Measurements from ENCODE around the gene ATF7IP2. TPM values are rescaled to one million over a fixed set of nuclear protein-coding genes. Genes with fewer than 3 reads are reported as not detected.
"Not testable (repeated sequence)": the region's sequence is repeated elsewhere in the genome, so short reads cannot be mapped to it uniquely, and the experiment has no call there.

The ATF7IP2 gene
- total and polyA plus RNA-seq, 5 donors, result 27.3 to 43.2 (median 29.3) TPM

DNA sequence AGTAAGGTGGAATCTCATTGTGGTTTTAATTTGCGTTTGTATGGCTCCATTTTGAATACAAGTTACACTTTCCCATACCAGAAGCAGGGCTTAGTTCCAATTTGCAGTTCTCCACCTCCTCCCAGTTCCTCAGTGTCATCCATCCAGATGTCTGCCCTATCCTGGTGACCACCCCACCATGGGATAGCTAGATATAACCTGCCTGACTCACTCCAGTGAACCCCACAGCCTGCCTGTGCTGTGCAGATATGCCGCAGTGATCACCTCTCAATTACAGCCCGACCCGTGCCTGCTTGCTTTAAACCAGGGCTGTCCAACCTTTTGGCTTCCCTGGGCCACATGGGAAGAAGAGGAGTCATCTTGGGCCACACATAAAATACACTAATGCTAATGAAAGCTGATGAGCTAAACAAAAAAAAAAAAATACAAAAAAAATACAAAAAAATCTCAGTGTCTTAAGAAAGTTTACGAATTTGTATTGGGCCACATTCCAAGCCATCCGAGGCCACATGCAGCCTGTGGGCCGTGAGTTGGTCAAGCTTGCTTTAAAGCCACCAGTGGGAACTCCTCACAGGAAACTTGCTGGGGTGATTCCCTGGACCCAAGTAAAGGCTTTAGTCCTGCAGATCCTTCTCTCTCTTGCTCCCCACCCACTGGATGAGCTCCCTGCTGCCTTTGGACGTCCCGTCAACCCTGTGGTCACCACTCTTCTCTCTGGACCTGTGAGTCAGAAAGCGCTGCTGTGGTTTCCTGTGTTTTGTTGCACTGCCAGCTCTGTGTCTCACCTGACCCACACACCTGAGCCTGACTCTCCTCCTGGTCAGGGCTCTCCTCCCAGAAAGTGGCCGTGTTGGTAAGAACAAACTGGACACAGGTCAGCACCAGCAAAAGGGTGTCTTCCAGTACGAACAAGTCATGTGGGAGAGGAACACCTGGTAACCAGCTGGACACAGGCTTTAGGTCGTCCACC, 111.6 kb downstream of the ATF7IP2 start:
- no peak for ATAC-seq
- intact Hi-C loops (cut with DNase I), result no loop called here

DNA sequence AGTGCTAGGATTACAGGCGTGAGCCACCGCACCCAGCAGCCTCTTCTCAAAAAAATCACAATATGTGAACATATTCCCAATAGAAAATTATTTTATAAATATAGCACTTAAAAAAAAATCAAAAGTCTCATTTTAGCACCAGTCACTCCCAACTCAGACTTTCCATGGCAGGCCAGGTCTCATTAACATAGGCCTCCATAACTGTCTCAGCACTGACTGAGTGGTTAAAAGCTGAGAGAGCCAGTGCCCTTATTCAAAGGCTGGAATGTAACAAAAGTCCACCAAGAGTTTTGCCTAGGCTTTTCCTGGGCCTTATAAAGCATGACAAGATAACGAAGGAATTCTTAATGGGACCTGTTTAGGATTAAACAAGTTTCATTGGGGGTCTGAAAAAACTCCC, 114.7 kb downstream of the ATF7IP2 start:
- H3K4me3 ChIP-seq (ENCODE audit: low read length), result no peak overlapping the region
- no peak overlapping the region for H3K27ac ChIP-seq (ENCODE audit: low read length)
- ATAC-seq (no peak), DNase-seq (no peak)
- no peaks in the 10 kb centered on the region for H3K9me3 ChIP-seq (ENCODE audit: control insufficient read depth, low read length)
- H3K4me1 ChIP-seq (ENCODE audit: control insufficient read depth, insufficient read depth, low read length), result no peaks in the 10 kb centered on the region
- WGBS, result 99% methylated on average over 3 of the region's 3 CpGs
- H3K27me3 ChIP-seq (ENCODE audit: control insufficient read depth, insufficient read depth), result no peaks in the 10 kb centered on the region
- intact Hi-C loops (cut with DNase I), result loop anchor here in 2 of 4 donors (5.0 kb wide), 1 partner anchor 183 kb away; no protein-coding TSS in a partner anchor

More for the DNA sequence above, 111.6 kb downstream of the ATF7IP2 start:
- no peak for DNase-seq
- WGBS, result 91% methylated on average over 13 of the region's 13 CpGs
- Histone ChIP-seq H3K27ac (ENCODE audit: low read length) (no peak overlapping the region), H3K27me3 (ENCODE audit: control insufficient read depth, insufficient read depth) (no peaks in the 10 kb centered on the region), H3K4me3 (ENCODE audit: low read length) (no peak overlapping the region), H3K4me1 (ENCODE audit: control insufficient read depth, insufficient read depth, low read length) (no peaks in the 10 kb centered on the region), H3K9me3 (ENCODE audit: control insufficient read depth, low read length) (no peaks in the 10 kb centered on the region)

GRCh38 chr16:10501016-10501607, 115.3 kb downstream of the ATF7IP2 start:
- ATAC-seq, result no peak

DNA sequence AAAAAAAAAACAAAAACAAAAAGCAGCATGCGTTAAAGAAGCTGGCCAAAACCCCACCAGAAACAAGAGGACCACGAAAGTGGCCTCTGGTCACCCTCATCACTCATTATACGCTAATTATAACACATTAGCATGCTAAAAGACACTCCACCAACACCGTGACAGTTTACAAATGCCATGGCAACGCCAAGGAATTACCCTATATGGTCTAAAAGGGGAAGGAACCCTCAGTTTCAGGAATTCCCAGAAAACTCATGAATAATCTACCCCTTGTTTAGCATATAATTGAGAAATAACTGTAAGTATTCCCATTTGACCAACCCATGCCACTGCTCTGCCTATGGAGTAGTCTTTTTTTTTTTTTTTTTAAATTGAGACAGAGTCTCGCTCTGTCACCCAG, 116.9 kb downstream of the ATF7IP2 start:
- H3K27me3 ChIP-seq (ENCODE audit: control insufficient read depth, insufficient read depth), result no peaks in the 10 kb centered on the region
- intact Hi-C loops (cut with DNase I), result loop anchor here in 2 of 4 donors (5.0 kb wide), 1 partner anchor 185 kb away; no protein-coding TSS in a partner anchor
- no peak overlapping the region for H3K27ac ChIP-seq (ENCODE audit: low read length)
- no peak overlapping the region for H3K4me3 ChIP-seq (ENCODE audit: low read length)
- no peaks in the 10 kb centered on the region for H3K4me1 ChIP-seq (ENCODE audit: control insufficient read depth, insufficient read depth, low read length)
- DNase-seq (no peak), ATAC-seq (no peak)
- 94% methylated on average over 6 of the region's 6 CpGs for WGBS
- no peaks in the 10 kb centered on the region for H3K9me3 ChIP-seq (ENCODE audit: control insufficient read depth, low read length)

More at GRCh38 chr16:10501016-10501607, 115.3 kb downstream of the ATF7IP2 start:
- 97% methylated on average over 2 of the region's 2 CpGs for WGBS
- Histone ChIP-seq H3K9me3 (ENCODE audit: control insufficient read depth, low read length) (no peaks in the 10 kb centered on the region), H3K27me3 (ENCODE audit: control insufficient read depth, insufficient read depth) (no peaks in the 10 kb centered on the region), H3K4me3 (ENCODE audit: low read length) (no peak overlapping the region), H3K4me1 (ENCODE audit: control insufficient read depth, insufficient read depth, low read length) (no peaks in the 10 kb centered on the region), H3K27ac (ENCODE audit: low read length) (no peak overlapping the region)
- intact Hi-C loops (cut with DNase I), result loop anchor here in 2 of 4 donors (5.0 kb wide), 1 partner anchor 184 kb away; no protein-coding TSS in a partner anchor
- no peak for DNase-seq

DNA sequence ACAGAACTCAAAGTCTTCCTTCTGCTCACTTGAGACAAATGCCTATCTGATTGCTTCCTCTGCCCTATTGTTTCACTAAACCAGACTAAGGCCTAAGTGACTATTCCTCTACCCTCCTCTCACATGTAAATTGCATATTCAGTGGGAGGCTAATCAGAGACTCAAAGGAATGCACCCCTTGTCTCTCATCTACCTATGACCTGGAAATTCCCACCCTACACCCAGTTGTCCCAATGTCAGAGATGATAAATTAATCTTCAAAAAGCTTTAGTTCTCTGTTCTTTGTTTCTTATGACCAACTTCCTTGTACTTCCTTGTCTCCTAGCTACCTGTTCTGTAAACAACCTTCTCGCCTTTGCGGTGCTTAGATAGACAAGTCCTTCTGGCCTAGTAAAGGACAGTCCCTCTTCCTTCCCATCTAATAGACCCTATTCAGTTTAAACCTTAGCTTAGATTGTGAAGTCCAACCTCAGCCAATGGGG, 118.6 kb downstream of the ATF7IP2 start:
- intact Hi-C loops (cut with DNase I), result loop anchor here in 2 of 4 donors (5.0 kb wide), 1 partner anchor 187 kb away; no protein-coding TSS in a partner anchor
- Histone ChIP-seq H3K4me3 (ENCODE audit: low read length) (no peak overlapping the region), H3K27me3 (ENCODE audit: control insufficient read depth, insufficient read depth) (no peaks in the 10 kb centered on the region), H3K9me3 (ENCODE audit: control insufficient read depth, low read length) (no peaks in the 10 kb centered on the region), H3K27ac (ENCODE audit: low read length) (no peak overlapping the region), H3K4me1 (ENCODE audit: control insufficient read depth, insufficient read depth, low read length) (no peaks in the 10 kb centered on the region)
- ATAC-seq (peak in 1 of 2 donors; percentile 60), DNase-seq (no peak)
- 72% methylated on average over 2 of the region's 2 CpGs for WGBS

GRCh38 chr16:10505286-10505685, 119.4 kb downstream of the ATF7IP2 start:
- intact Hi-C loops (cut with DNase I), result loop anchor here in 2 of 4 donors (5.0 kb wide), 2 partner anchors 188 to 193 kb away; no protein-coding TSS in a partner anchor
- WGBS, result 78% methylated on average over 3 of the region's 3 CpGs
- not testable (repeated sequence) for H3K4me1 ChIP-seq (ENCODE audit: control insufficient read depth, insufficient read depth, low read length); H3K27me3 ChIP-seq (ENCODE audit: control insufficient read depth, insufficient read depth); H3K4me3 ChIP-seq (ENCODE audit: low read length); DNase-seq; ATAC-seq; H3K9me3 ChIP-seq (ENCODE audit: control insufficient read depth, low read length); H3K27ac ChIP-seq (ENCODE audit: low read length)

DNA sequence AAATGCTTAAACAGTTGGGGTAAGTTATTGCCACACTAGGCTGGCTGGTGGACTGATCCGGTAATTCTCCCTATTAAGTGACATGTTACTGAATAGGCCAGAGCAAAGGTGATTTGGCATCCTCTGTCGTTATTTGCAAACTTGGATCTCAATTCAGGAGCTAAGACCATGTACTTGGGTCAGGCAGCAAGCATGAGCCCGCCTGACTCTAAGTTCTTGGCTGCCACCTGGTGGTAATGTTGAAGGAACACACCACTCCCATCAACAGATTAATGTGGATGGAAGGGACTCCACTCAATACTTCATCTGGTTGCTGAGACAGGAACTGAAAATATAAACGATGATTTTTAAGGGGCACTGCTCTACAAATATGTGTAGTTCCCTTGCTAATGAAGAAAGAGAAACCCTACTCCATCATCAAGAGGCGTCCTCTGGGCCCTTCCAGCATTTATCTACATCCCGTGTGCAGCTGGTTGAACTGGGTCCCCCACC, 123.7 kb downstream of the ATF7IP2 start:
- no peaks in the 10 kb centered on the region for H3K9me3 ChIP-seq (ENCODE audit: control insufficient read depth, low read length)
- H3K4me1 ChIP-seq (ENCODE audit: control insufficient read depth, insufficient read depth, low read length), result no peaks in the 10 kb centered on the region
- 26% methylated on average over 6 of the region's 6 CpGs for WGBS
- peak; percentile 89 to 90 for ATAC-seq
- H3K4me3 ChIP-seq (ENCODE audit: low read length), result no peak overlapping the region
- peak in 2 of 3 donors; percentile 28 to 58 for DNase-seq
- no peaks in the 10 kb centered on the region for H3K27me3 ChIP-seq (ENCODE audit: control insufficient read depth, insufficient read depth)
- no peak overlapping the region for H3K27ac ChIP-seq (ENCODE audit: low read length)
- intact Hi-C loops (cut with DNase I), result loop anchor here (2.0 to 10.0 kb wide), 5 partner anchors 192 to 405 kb away; no protein-coding TSS in a partner anchor

DNA sequence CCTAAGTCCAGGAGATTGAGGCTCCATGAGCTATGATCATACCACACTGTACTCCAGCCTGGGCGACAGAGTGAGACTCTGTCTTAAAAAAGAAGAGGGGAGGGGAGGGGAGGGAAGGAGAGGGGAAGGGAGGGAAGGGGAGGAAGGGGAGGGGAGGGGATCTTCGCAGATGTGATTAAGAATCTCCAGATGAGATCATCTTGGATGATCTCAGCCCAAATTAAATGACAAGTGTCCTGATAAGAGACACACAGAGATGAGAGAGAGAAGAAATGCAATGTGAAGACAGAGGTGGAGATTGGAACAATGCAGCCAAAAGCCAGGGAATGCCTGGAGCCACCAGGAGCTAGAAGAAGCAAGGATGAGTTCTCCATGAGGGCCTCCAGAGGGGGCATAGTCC, 124.4 kb downstream of the ATF7IP2 start:
- no peaks in the 10 kb centered on the region for H3K9me3 ChIP-seq (ENCODE audit: control insufficient read depth, low read length)
- DNase-seq, result no peak
- H3K4me1 ChIP-seq (ENCODE audit: control insufficient read depth, insufficient read depth, low read length), result no peaks in the 10 kb centered on the region
- intact Hi-C loops (cut with DNase I), result loop anchor here in 2 of 4 donors (2.0 to 10.0 kb wide), 3 partner anchors 253 to 405 kb away; no protein-coding TSS in a partner anchor
- ATAC-seq, result no peak
- no peaks in the 10 kb centered on the region for H3K27me3 ChIP-seq (ENCODE audit: control insufficient read depth, insufficient read depth)
- WGBS, result 46% methylated on average over 2 of the region's 2 CpGs
- H3K4me3 ChIP-seq (ENCODE audit: low read length), result no peak overlapping the region
- no peak overlapping the region for H3K27ac ChIP-seq (ENCODE audit: low read length)

GRCh38 chr16:10511829-10512228, 126.0 kb downstream of the ATF7IP2 start:
- intact Hi-C loops (cut with DNase I), result loop anchor here in 2 of 4 donors (2.0 to 10.0 kb wide), 3 partner anchors 255 to 403 kb away; no protein-coding TSS in a partner anchor
- Histone ChIP-seq H3K27me3 (ENCODE audit: control insufficient read depth, insufficient read depth) (no peaks in the 10 kb centered on the region), H3K27ac (ENCODE audit: low read length) (no peak overlapping the region), H3K4me3 (ENCODE audit: low read length) (no peak overlapping the region), H3K9me3 (ENCODE audit: control insufficient read depth, low read length) (no peaks in the 10 kb centered on the region), H3K4me1 (ENCODE audit: control insufficient read depth, insufficient read depth, low read length) (no peaks in the 10 kb centered on the region)
- DNase-seq (no peak), ATAC-seq (no peak)
- WGBS, result 98% methylated on average over 1 of the region's 1 CpG

GRCh38 chr16:10514369-10515055, 128.7 kb downstream of the ATF7IP2 start:
- ATAC-seq, result peak; percentile 34 to 61
- DNase-seq, result peak in 1 of 3 donors; percentile 38
- 31% methylated on average over 6 of the region's 6 CpGs for WGBS

More at GRCh38 chr16:10514369-10515055, 128.7 kb downstream of the ATF7IP2 start:
- no peaks in the 10 kb centered on the region for H3K4me1 ChIP-seq (ENCODE audit: control insufficient read depth, insufficient read depth, low read length)
- intact Hi-C loops (cut with DNase I), result loop anchor here (2.0 to 10.0 kb wide), 4 partner anchors 218 to 400 kb away; no protein-coding TSS in a partner anchor
- no peaks in the 10 kb centered on the region for H3K27me3 ChIP-seq (ENCODE audit: control insufficient read depth, insufficient read depth)
- peak overlapping the region; percentile 56 for H3K27ac ChIP-seq (ENCODE audit: low read length)
- no peak overlapping the region for H3K4me3 ChIP-seq (ENCODE audit: low read length)
- H3K9me3 ChIP-seq (ENCODE audit: control insufficient read depth, low read length), result no peaks in the 10 kb centered on the region
